Stimulated activated CD8-positive, alpha-beta memory T cell treated with anti-CD3 and anti-CD28 coated beads, Interleukin-15, amount 100 ng/mL, for 24 hours (primary cell): ENCODE measurements around the gene ATP2A3.

Experiments
- DNase-seq: peaks from one replicate; pipeline ENCODE4 v3.0.0-alpha.2; 2020; ENCODE audit warnings: low read depth

ATP2A3 gene

GRCh38 chr17:3972931-3973330, 8.7 kb upstream of the ATP2A3 start:
- DNase-seq = no peak

DNA sequence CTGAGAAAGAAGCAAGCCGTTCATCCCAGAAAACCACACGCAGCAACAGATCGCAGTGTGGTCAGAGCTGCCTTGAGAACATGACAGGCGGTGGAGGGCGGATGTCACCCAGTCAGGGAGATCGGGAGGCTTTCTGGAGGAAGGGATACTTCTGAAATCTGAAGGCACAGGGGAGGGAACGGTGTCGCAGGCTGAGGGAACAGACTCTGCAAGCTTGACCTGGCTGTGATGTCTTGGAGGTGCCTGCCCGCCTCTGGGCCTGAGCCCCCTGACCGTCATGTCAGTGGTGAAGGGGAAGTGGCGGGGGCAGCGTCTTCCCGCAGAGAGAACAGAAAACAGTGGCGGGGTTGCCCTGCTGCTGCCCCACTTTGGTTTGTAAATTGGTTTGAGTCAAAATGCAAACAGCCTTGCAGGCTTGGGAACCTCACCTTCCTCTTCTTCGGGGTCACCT, 8.1 kb upstream of the ATP2A3 start:
- DNase-seq = no peak

- DNase-seq = no peak
Observed at GRCh38 chr17:3970668-3971067, 6.4 kb upstream of the ATP2A3 start.

DNA sequence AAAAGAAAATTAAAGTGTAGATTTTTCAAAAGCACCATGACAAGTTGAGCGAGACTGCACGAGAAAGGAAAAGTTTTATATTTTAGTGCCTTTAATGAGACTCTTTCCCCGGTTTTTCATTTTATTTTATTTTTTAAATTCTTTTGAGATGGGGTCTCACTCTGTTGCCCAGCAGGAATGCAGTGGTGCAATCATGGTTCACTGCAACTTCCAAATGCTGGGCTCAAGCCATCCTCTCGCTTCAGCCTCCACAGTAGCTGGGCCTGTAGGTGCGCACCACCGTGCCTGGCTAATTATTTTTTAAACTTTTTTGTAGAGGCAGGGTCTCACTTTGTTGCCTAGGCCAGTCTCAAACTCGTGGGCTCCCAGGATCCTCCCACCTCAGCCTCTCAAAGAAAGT, 5.7 kb upstream of the ATP2A3 start:
- DNase-seq = no peak

GRCh38 chr17:3968886-3969524, 4.8 kb upstream of the ATP2A3 start:
- no peak for DNase-seq

DNA sequence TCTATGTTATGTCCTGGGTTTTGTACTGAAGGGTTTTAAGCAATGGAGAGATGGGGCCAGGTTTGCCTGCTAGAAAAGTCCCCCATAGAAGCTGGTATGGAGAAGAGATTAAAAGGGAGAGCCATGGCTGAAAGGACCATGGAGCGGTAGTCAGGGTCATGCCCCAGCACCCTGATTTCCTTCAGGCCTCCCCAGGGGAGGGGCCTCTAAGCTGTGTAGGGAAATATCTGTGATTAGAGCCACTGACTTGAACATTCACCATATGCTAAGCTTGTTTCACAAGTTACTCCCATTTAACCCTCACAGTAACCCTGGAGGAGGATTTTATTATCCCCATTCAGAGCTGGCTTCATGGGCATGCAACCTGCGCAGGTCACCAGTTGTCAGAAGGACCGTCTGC, 3.8 kb upstream of the ATP2A3 start:
- no peak for DNase-seq

- no peak for DNase-seq
Observed at GRCh38 chr17:3966720-3967363, 2.6 kb upstream of the ATP2A3 start.

GRCh38 chr17:3965118-3965800, 1.0 kb upstream of the ATP2A3 start:
- peak; percentile 21 for DNase-seq

DNA sequence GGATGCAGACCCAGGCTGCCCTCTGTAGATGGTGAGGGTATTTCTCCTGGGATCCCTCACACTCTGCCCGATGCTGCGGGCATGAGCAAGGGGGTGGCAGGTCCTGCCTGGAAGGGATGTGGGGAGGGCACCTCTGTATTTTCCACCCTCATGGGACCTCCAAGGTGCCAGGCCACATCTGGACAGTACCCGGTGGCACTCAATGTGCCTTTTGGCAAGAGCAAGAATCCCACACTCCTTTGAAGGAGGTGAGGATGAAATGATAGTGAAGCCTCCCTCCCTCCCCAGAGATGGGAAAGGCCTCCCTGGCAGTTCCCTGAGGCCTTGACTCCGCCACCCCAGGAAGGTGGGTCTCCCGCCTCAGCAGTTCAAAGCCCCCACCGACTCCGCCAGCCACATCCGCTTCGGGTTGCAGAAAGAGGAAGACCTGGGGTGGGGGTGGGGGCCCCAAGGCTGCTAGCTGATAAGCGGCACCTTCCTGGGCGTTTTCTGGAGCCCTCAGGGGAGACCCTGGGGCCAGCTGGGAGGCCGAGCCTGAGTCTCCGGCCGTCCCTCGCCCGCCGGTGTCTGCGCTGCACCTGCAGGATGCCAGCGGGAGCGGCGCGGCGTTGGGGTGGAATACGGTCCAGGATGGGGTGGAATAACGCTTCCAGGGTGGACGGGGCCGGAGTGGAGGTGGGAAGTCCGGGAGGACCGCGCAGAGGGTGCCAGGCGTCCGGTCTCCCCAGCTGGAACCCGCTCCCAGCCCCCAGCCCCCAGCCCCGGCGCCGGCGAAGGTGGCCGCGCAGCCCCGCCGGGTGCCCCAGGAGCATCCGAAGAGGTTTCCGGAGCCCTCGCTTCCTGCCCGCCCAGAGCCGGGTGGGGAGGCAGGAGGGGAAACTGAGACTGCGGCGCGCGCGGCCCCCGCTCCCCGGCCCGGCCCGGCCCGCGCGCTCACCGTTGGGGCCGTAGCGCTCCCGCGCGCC, 718 bp downstream of the ATP2A3 start:
- DNase-seq = no peak

DNA sequence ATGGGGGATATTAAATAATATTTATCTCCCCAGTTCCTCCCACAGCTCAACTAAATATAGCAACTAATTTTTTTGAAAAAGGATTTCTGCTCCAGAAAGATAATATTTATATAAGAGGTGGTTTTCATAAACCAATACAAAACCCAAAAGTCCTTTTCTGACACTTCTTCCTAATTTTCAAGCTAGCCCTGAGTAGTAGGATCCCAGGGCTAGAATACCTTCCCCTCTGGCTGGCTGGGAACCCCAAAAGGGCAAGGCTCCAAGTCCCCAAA, 1.3 kb downstream of the ATP2A3 start:
- DNase-seq = no peak

- DNase-seq = no peak
Observed at GRCh38 chr17:3962217-3962964, 1.8 kb downstream of the ATP2A3 start.

GRCh38 chr17:3961564-3962047, 2.6 kb downstream of the ATP2A3 start:
- DNase-seq = no peak

DNA sequence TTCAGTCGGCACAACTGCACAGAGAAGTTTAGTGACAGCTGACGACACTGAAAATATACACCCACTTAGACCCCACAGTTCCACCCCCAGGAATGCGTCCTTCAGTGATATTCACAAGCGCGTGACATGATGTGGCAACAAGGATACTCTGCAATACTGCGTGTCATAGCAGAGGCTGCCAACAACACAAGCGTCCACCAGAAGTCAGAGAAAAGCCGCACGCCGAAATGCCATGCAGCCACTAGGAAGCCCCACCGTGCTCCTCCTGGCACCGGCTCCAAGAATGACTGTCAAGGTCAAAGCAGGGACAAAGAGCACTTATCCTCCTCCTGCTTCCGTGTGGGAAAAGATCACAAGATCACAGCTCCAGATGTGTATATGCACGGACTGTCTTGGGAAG, 3.5 kb downstream of the ATP2A3 start:
- DNase-seq = no peak

DNA sequence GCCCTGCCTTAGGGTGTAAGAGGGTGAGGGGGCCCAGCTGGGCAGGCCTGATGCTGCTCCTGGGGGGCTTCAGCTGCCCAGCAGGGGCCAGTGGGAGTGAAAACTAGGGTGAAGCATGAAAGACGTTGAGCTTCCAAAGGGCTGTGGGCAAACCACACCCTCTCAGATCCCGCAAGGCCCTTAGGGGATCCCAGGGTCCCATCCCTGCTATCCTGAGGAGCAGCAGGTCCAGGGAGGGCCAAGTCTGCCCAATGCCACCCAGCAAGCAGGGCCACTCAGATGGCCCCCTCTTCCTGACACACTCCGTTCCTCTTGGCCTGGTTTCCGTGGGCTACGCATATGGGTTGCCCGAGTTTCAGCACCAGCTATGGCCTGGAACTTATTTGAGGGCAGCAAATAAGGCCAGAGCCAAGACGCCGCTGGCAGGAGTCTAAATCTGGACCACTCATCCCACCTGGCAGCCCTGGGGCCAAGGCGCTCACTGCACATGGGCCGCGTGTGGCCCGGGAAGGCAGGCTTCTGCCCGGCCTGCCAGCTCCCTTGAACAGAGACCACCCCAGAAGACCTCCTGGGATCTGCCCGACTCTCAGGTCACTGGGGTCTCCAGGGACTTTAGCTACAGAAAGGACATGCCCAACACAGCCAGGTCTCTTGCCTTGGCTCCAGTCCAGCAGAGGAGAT, 4.2 kb downstream of the ATP2A3 start:
- no peak for DNase-seq

GRCh38 chr17:3959295-3959899, 4.8 kb downstream of the ATP2A3 start:
- no peak for DNase-seq

GRCh38 chr17:3957735-3958599, 6.3 kb downstream of the ATP2A3 start:
- no peak for DNase-seq

- no peak for DNase-seq
Observed at GRCh38 chr17:3956983-3957382, 7.3 kb downstream of the ATP2A3 start.

GRCh38 chr17:3956327-3956957, 7.8 kb downstream of the ATP2A3 start:
- DNase-seq = no peak

DNA sequence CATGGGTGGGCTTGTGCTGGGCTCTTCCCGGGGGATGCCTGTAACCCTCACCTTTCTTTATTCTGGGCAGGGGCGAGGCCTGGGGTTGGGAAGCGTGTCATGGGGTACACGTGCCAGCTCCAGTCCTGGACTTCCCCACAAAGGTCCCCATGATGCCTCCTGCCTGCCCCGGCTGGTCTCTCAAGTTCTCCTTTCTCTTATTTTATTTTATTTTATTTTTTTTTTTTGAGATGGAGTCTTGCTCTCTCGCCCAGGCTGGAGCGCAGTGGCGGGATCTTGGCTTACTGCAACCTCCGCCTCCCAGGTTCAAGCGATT, 8.6 kb downstream of the ATP2A3 start:
- DNase-seq = no peak
